Skeletal muscle satellite cell (primary cell): ENCODE measurements around the gene PRRG4.

Source experiments
- H3K27me3 ChIP-seq: 2 replicates; pipeline ENCODE4 v1.7.0; 2013; ENCODE audit warnings: low read length; ENCODE audit not compliant: control insufficient read depth, insufficient read depth
- H3K36me3 ChIP-seq: 2 replicates; pipeline ENCODE4 v1.7.0; 2013; ENCODE audit warnings: mild to moderate bottlenecking, control low read depth, low read length; ENCODE audit not compliant: insufficient read depth
- H3K4me1 ChIP-seq: 2 replicates; pipeline ENCODE4 v1.7.0; 2013; ENCODE audit warnings: low read length; ENCODE audit not compliant: control insufficient read depth, insufficient read depth
- H3K4me2 ChIP-seq: 2 replicates; pipeline ENCODE4 v1.7.0; 2013; ENCODE audit warnings: mild to moderate bottlenecking, low read length
- H3K4me3 ChIP-seq: 2 replicates; pipeline ENCODE4 v1.7.0; 2013; ENCODE audit warnings: low read length
- H3K9ac ChIP-seq: 2 replicates; pipeline ENCODE4 v1.7.0; 2013; ENCODE audit warnings: mild to moderate bottlenecking, low read depth, low read length, moderate library complexity
- H3K9me3 ChIP-seq: replicated peaks from 2 replicates; pipeline ENCODE4 v1.7.0; 2013; ENCODE audit warnings: mild to moderate bottlenecking, control low read depth, low read length

Gene PRRG4

GRCh38 chr11:32895471-32895870 is 65.7 kb downstream of the PRRG4 start:
- no peaks in the 10 kb centered on the region for H3K9me3 ChIP-seq
- H3K4me2 ChIP-seq, result peak overlapping the region; percentile 86
- no peaks in the 10 kb centered on the region for H3K27me3 ChIP-seq
- no peaks in the 10 kb centered on the region for H3K36me3 ChIP-seq
- peaks cover 4% of the 10 kb centered on the region for H3K4me1 ChIP-seq
- H3K9ac ChIP-seq, result peak overlapping the region; percentile 94
- no peak overlapping the region for H3K4me3 ChIP-seq

- Histone ChIP-seq H3K4me1 (no peaks in the 10 kb centered on the region), H3K36me3 (no peaks in the 10 kb centered on the region)
Measured at GRCh38 chr11:32897103-32897502, 67.4 kb downstream of the PRRG4 start.

GRCh38 chr11:32899438-32899837 is 69.7 kb downstream of the PRRG4 start:
- H3K27me3 ChIP-seq, result no peaks in the 10 kb centered on the region
- no peak overlapping the region for H3K9ac ChIP-seq
- H3K4me3 ChIP-seq, result no peak overlapping the region
- H3K36me3 ChIP-seq, result no peaks in the 10 kb centered on the region
- no peak overlapping the region for H3K4me2 ChIP-seq
- H3K9me3 ChIP-seq, result no peaks in the 10 kb centered on the region
- no peaks in the 10 kb centered on the region for H3K4me1 ChIP-seq

More at GRCh38 chr11:32897103-32897502, 67.4 kb downstream of the PRRG4 start:
- Histone ChIP-seq H3K4me2 (no peak overlapping the region), H3K9me3 (no peaks in the 10 kb centered on the region), H3K27me3 (no peaks in the 10 kb centered on the region), H3K9ac (no peak overlapping the region), H3K4me3 (no peak overlapping the region)

GRCh38 chr11:32902089-32902665 is 72.5 kb downstream of the PRRG4 start:
- no peaks in the 10 kb centered on the region for H3K27me3 ChIP-seq

DNA sequence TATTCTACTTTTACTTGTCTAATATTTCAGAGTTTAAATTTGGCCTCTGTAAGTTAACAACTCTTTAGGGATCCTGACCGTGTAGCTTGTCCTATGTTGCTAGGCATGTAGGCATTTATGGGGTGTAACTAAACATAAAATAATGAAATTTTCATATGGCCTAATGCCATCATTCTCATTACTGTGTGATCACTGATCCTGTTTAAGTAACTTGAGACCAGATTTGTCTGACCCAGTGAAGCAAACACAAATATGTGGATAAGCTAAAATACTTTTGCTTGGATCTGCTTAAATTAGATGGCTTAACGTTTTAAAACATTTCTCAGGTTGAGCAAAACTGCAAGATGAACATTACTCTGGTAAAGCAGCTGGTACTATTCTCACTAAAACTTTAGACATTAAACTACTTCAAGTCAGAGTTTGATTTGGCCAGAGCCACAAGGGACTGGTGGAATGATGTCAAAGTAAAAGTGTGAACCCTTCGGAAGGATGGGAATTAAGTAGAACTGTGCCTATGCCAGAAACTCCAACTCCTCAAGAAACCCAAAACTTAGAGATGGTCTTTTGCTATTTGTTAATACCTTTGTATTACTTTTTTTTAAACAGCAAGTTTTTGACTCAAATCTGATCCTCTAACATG is 75.4 kb downstream of the PRRG4 start:
- H3K9ac ChIP-seq, result no peak overlapping the region
- H3K4me3 ChIP-seq, result no peak overlapping the region
- no peak overlapping the region for H3K4me2 ChIP-seq
- no peaks in the 10 kb centered on the region for H3K9me3 ChIP-seq
- H3K27me3 ChIP-seq, result no peaks in the 10 kb centered on the region
- H3K4me1 ChIP-seq, result peaks cover 5% of the 10 kb centered on the region
- no peaks in the 10 kb centered on the region for H3K36me3 ChIP-seq

More at GRCh38 chr11:32902089-32902665, 72.5 kb downstream of the PRRG4 start:
- H3K4me3 ChIP-seq, result no peak overlapping the region
- H3K4me1 ChIP-seq, result peaks cover 5% of the 10 kb centered on the region
- no peak overlapping the region for H3K9ac ChIP-seq
- no peaks in the 10 kb centered on the region for H3K36me3 ChIP-seq
- no peak overlapping the region for H3K4me2 ChIP-seq
- H3K9me3 ChIP-seq, result no peaks in the 10 kb centered on the region
